HG02852 (cell line): ENCODE results near the gene COX4I1.
"Not testable (repeated sequence)": the region's sequence is repeated elsewhere in the genome, so short reads cannot be mapped to it uniquely, and the experiment has no call there.

Source experiments
- ATAC-seq: cut with Tn5 transposase; IDR thresholded peaks from one replicate; pipeline ENCODE4 v1.9.1; 2021; ENCODE audit warnings: mild to moderate bottlenecking, moderate library complexity; ENCODE audit not compliant: unreplicated experiment

Gene COX4I1

DNA sequence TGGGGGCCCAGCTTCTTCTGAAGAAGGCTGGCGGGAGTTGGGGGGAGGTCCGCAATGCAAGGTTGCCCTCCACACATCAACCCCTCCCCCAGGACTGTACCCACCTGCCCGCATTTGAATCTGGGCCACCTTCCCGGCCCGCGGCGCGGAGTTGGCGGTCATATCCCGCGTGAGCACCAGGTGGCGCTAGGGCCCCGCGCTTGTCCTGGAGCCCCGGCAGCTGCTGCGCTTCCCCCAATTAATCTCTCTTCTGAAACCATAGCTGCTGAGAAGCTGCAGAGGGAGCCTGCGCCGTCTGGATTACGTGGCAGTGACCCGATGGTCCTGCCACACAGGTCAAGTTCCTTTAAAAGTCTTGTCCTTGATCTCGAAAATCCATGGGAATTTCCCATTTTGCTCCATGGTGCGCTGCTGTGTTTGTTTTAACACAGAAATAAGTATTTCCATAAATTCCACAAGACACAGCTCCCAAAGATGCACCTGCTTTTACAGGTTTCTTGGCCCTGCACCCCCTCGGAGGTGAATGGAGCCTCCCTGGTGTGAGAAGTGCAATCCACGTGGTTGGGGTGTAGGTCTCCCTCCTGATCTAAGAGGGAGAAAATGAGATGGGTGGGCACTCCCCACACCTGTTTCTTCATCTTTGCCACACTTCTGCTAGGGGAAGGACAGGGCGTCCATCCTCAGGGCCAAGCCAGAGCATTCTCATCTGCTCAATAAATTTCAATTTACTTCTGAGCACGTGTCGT lies 22.1 kb downstream of the COX4I1 start:
- peak; percentile 66 for ATAC-seq

DNA sequence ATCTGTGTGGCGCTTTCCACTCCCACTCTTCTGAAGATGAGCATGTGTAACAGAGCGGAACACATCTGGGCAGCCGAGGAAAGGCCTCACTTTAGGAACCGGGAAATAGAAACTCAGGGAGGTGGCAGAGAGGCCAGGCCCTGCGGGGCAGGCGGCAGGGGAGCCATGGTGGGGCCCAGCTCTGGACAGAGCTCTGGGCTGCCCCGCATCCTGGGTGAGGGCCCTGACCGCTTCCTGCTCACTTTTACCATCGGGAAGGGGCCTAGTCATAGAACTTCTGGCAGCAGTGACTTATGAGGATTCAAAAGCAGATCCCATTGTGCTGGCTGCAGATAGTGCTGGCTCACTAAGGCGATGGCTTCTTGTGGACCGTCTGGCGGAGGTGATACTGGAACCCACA lies 22.6 kb downstream of the COX4I1 start:
- no peak for ATAC-seq

DNA sequence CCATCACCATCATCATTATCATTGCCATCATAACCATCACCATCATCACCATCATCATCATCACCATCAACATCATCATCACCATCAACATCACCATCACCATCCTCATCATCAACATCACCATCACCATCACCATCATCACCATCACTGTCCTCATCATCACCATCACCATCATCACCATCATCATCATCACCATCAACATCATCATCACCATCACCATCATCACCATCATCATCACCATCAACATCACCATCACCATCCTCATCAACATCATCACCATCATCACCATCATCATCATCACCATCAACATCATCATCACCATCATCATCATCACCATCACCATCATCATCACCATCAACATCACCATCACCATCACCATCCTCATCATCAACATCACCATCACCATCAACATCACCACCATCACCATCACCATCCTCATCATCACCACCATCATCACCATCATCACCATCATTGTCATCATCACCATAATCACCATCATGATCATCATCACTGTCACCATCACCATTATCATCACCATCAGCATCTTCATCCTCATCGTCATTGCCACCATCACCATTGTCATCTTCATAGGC lies 23.9 kb downstream of the COX4I1 start:
- no peak for ATAC-seq

DNA sequence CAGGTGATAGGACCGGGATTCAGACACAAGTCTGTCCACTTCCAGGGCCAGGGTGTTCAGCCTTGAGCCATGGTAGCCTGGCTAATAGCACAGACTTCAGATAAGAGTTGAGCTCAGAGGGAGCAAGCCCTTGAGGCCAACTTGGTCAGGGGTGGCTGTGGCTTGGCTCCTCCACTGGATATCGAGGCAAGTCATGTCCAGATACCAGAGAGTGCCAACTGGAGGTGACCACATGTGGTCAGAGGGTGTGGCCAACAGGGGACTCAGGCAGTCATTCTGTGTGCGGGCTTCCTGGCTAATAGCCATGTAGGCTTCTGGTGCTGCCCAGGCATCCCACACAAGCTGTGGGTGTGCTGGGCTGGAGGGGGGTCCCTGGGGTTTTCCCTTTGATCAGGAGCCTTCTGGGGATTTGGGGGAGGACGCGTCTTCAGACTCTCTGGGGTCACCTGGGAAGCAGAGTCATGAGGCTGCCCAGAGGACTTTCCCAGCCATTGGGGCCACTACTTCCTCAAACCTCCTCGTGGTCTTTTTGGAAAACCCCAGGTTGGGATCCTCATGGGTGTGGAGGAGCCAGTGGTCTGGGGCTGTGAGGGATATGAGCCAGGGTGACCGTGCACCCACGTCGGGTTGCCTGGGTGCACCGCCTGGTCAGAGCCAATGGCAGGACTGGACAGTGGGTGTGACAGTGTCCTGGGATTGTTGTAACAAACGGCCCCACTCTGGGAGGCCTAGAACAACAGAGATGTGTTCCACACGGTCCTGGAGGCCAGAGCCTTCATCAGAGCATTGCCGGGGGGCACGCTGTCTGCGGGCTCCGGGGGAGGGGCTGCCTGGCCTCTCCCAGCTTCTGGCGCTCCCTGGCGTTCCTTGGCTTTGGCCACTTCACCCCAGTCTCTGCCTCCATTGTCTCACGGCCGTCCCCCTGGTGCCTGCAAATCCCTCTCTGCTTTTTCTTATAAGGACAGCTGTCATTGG lies 25.0 kb downstream of the COX4I1 start:
- no peak for ATAC-seq

DNA sequence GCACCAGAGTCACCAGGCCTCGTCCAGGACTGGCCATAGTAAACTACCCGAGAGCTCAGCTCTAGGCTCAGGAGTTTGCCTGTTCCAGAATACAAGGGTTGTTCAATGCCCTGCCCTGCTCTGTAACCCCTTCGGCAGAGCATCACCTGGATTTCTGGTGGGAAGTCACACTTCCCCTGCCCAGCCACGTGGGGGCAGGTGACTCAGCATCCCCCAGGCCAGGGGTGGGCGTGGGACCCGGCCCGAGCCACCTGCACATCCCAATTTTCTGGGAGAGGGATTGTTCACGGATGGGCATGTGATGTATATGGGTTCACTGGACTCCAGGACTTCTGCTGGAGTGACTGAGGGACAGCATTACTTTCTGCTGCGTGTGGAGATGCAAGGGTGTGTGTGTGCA lies 25.8 kb downstream of the COX4I1 start:
- ATAC-seq = no peak

DNA sequence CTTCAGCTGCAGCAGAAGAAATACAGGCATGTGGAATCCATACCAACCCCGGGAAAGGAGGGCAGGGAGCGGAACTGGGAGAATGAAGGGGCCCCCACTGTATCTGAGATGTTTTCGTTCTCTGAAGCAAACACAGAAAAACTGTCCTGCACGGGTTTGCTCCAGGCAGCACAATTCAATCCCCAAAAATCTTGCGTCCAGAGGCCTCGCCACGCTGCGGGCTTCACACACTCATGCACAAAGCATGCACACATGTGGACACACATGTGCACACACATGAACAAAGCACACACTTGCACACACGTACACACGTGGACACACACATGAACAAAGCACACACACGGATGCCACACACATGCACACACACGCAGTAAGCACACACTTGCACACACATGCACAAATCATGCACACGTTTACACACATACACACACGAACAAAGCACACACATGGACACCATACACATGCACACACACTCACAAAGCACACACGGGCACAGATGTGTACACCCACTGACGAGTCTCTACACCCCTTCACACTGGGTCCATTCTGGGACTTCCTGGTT lies 27.3 kb downstream of the COX4I1 start:
- no peak for ATAC-seq

DNA sequence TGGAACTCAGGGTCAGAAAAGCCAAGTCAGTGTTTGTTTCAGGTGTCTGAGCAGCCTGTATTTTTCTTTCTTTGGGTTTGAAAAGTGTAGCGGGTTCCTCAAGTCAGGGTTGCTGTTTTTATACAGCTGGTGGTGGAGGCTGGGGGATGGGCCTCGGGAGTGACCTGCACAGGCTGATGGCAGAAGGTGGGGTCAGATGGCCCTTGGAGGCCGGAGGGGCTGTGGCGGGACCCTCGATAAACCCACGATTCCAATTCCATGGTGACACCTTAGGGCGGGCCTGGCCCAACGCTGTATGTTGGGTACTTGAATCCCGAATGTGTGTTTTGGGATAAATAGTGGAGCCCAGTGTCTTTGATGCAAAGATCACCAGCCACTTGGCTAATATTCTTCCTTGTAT lies 28.7 kb downstream of the COX4I1 start:
- no peak for ATAC-seq

DNA sequence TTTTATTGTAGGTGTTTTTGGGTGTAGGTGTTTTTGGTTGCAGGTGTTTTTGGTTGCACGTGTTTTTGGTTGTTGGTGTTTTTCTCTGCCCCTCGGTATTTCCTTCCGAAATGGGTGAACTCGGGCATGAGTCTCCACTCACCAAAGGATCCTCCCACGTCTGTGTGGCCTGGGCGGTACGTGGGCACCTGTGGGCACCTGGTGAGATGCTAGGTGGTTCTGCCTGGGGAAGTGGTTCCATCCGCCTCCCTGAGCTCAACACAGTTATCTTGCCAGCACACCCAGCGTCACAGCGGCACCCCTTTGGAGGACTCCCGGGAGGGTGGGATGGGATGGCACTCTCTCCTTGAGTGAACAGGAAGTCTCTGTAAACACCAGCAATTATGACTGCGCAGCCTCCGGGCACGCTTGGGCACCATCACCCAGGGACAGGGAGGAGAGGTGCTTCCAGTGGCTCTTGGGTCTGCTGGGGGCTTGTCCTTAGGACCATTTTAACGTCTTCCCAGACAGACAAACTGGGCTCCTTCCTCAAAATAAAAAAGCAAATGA lies 29.8 kb downstream of the COX4I1 start:
- no peak for ATAC-seq

DNA sequence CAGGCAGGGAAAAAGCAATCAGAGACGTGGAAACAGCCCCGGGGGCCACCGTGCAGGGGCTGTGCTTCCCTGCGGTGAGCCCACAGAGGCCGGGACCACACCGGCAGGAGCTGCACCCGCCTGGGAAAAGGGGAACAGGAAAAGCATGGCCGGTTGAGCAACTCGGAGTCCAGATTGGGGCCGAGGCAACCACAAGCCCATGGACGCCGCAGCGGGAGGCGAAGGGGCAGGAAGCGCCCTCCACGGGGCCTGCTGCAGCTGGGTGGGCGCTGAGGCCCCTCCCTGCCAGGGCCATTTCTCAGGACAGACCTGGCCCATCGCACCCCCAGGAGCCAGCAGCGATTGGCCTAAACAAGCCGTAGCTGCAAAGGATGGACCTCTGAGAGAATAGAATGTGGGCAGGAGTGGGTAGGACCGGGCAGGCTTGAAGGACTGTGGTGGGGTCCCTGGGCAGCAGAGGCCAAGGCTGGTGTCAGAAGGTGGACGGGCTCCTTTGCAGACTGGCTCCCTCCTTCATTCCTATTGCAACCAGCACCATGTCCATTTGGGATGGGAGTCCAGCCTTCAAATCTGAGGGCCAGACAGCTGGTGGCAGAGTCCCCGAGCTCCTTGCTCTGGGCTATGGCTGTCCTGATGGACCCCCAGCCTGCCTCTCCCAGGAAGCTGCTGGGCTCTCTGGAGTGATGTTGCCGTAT lies 30.4 kb downstream of the COX4I1 start:
- ATAC-seq = no peak

DNA sequence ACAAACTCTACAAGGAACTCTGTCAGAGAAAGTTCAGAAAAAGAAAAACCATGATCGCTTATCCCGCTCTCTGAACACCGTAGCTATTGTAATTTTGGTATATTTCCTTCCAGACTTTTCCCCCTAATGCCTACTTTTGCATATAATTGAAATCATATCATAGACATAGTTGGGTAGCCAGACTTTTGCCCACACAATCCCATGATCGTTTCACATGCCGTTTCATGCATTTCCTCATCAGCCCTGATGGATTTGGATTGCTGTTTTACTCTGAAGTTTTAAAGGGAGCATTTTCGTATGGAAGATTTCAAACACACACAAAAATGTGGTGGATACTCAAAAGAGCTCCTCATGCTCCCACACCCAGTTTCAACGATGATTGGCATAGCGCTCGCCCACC lies 31.3 kb downstream of the COX4I1 start:
- ATAC-seq = no peak

DNA sequence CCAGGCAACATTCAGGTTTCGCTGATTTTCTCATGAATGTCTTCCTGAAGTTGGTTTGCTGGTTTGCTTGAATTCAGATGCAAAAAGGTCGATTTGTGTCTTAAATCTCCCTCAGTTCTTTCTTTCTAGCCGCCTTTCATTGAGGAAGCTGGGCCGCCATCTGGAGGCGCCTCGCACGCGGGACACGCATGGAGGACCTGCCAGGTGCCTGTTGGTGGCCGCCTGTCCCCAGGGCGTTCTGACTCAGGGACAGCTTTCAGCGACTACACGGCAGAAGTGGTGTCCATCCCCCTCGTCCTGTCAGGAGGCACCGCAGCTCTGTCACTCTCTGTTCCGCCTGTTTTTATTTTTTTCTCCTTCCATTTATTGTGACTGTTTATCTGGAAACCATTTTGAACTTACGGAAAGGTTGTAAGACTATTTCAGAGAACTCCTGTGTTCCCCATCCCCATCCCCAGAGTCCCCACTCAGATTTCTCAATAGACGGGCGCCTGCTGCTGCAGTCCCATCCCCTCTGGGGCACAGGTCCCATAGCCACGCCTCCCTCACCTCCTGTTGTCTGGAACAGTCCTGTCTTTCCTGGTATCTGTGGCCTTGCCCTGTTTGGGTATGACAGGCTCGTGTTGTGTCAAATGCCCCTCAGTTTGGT lies 33.2 kb downstream of the COX4I1 start:
- ATAC-seq = no peak

DNA sequence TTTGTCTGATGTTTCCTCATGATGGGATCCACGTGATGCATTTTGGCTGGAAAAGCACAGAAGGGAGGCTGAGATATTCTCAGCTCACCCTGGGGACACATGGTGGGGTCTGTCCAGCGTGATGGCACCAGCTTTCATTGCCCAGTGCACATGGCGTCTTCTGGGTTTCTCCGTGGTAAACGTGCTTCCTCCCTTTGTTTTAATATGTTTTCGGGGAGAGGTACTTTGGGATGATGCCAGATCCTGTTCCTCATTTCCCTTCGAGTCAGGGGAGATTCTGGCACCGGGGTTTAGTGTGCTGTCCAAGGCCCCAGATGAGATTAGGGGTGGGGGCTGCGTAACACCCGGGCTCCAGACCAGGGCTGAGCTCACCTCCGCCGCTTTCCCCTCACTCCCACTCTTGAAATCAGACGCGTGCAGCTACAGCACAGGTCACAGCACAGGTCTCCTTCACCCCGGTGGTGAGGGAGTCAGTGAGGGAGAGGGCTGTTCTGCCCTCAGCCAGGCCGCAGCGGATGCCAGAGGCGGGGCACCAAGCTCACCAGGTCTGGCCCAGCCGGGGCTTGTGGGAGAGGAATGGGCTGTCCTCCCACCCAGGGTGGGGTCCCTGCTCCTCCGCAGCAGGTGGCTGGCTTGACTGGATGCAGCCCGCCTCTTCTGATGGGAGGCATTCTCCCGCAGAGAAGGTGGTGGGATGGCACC lies 33.9 kb downstream of the COX4I1 start:
- ATAC-seq = no peak

DNA sequence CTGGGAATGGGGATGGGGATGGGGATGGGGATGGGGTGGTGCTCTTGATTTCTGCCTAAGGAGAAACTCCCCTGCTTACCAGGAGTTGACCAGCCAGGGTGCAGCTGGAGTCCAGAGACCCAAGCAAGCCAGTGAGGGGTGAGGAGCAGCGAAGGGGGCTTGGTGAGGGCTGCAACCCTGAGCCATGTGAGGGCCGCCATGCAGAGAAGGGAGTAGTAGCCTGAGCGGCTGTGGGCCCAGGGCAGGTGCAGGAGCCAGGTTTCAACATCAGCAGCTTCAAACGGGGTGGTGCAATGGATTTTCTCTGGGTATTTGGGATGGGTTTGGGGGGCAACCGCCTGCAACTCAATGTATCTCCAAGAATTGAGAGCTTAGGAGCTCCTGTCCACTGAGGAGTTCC lies 35.2 kb downstream of the COX4I1 start:
- no peak for ATAC-seq

DNA sequence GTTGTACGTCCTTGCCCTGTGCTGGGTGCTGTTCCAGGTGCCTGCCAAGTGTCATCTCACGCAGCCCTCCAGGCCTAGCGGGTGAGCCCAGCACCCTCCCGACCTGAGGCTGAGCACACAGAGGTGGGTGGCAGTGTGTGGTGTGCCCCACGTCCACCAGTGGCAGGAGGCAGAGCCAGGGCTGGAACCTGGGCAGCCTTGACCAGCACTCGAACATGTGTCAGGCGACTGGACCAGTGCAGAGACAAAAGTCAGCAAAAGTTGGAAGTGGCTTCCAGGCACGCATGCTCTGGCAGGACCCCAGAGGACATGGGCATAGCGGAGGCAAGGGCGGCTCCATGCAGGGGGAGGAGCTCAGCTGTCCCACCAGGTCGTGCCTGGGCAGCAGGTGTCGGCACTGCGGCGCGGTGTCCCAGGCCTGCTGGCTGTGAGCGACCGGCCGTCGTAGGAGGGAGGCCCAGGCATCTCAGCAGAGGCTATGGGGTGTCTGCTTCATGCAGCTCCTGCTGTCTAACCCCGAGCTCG lies 35.8 kb downstream of the COX4I1 start:
- ATAC-seq = no peak

DNA sequence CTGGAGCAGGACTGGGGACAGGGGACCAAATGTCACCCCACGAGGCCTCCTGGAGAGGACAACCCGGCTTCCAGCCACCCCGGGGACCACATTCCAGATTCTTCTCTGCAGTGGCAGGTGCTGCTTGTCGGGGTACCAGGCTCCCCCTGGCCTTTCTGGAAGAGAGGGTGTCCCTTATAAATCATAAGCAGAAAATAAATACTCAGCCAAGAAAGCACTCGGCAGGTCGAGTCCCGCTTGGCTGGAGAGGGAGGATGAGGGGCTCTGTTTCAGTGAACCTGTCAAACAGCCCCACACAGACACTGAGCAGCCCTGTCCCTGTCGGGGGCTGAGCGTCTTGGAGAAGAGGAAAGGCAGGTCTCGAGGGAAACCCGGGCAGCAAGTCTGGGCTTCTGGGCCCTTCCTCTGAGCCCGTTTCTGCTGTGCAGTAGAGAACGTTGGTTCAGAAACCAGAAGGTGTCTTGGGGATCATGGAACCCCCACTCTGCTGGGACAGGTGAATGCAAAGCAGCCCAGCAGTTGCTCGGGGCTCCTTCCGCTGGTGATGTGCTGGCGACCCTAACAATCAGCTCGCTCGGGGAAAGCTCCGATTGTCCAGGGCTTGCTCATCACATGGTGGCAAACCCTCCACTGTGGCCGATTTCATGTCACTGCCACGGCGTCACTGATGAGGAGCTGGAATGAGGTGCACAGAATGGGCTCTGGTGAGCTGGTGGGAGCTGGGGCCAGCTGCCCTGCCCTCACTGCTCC lies 36.6 kb downstream of the COX4I1 start:
- no peak for ATAC-seq

DNA sequence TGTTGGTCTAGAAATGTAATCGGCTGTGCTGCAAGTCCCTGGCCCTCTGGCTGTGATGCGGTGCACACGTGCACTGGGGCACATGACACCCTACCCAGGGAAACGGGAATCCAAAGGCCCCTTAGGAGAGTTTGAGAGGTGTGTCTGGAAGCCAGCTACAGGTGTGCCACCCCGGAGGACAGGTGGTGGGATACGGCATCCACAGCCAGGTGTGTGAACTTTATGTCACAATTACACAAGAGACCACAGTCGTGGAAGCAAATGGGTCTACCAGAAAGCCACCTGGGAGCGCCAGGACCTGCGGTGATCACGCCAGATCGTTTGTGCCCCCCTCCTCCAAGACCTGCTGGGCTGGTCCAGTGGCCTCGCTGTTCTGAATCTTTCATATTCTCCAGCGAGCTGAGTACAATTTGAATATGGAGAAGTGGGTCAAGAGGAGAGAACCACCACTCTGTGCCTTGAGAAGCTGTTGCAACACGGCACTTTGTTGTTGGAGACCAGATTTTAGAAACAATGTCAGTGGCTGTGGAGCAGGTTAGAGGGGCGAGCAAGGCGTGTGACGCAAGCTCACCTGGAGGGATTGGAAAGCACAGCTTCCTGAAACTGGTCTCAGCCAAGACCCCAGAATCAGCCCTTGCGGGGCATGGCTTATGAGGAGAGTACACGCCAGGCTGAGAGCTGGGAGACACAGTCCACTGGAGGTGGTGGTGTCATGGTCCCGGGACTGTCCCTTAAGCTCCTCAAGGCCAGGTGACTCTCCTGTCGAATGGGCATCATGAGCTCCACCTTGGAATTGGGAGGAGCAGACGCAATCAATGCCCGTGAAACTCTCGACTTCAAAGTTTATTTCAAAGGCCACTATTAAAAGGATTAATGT lies 37.4 kb downstream of the COX4I1 start:
- no peak for ATAC-seq

DNA sequence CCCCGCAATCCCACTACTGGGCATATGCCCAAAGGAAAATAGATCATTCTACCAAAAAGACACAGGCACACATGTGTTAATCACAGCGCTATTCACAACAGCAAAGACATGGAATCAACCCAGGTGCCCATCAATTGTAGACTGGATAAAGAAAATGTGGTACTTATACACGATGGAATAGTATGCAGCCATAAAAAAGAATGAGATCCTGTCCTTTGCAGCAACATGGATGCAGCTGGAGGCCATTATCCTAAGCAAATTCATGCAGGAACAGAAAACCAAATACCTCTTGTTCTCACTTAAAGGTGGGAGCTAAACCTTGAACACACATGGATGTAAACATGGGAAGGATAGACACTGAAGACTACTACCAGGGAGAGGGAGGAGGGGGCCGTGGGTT lies 38.2 kb downstream of the COX4I1 start:
- not testable (repeated sequence) for ATAC-seq
